K562 (cell line): ENCODE data around the gene PTPRC. TPM values are rescaled to one million over a fixed set of nuclear protein-coding genes. Genes with fewer than 3 reads are reported as not detected.

Source experiments
- ATAC-seq: fragments of 200-7000 bp; cut with Tn5 transposase; 3 replicates; pipeline ENCODE4 v1.9.1; 2020; ENCODE audit warnings: moderate library complexity
- BruUV-seq: library from RNA; stranded (reverse); fragments of 400-500 nt; replicated peaks from 2 replicates; lab custom pipeline; 2021; lab: Mats Ljungman, UMichigan
- CTCF ChIA-PET: fragments of 300-600 bp; formaldehyde crosslinking; extraction: SDS; loops from one replicate; lab custom pipeline; 2021; ENCODE audit warnings: low intra/inter-chr PET ratio; lab: Yijun Ruan, JAX
- POLR2A ChIA-PET: fragments of 300-600, 350-650 bp; sonication (Branson Sonifier 250); formaldehyde crosslinking; extraction: SDS; loops from one replicate; lab custom pipeline; 2021; ENCODE audit warnings: antibody characterized with exemption, inconsistent platforms; lab: Yijun Ruan, JAX
- DNase-seq, 4 experiments: peaks; one replicate each; pipeline versions ENCODE4 v3.0.0 to v3.0.0-alpha.2; 2011 to 2018; ENCODE audit warnings: low spot score in 3 of 4, mixed read lengths in 3 of 4; ENCODE audit errors: extremely low read depth in 1 of 4
- FAIRE-seq: peaks from 2 replicates; lab custom pipeline; 2011; peaks lifted over from hg19 to GRCh38; lab: Jason Lieb, UNC
- H2AFZ ChIP-seq: 2 replicates; pipeline ENCODE4 v1.6.0; 2011; ENCODE audit warnings: low read depth, low read length, control low read depth, inconsistent platforms
- H3K27ac ChIP-seq: fragments of 200-600 bp; 3 replicates; pipeline ENCODE4 v1.8.0; 2011; ENCODE audit warnings: low read depth, mild to moderate bottlenecking, control low read depth, inconsistent platforms, low read length, moderate library complexity, mixed read lengths; ENCODE audit errors: extremely low read depth
- H3K27me3 ChIP-seq, 2 experiments: fragments of 300-600 bp in 1 of 2; 2 replicates in 1 of 2; 3 replicates in 1 of 2; pipeline versions ENCODE4 v1.6.0 to v1.8.0; 2011; ENCODE audit warnings: inconsistent platforms in 2 of 2, low read length in 2 of 2, mild to moderate bottlenecking in 1 of 2, mixed read lengths in 1 of 2, moderate library complexity in 1 of 2; ENCODE audit not compliant: control insufficient read depth in 2 of 2, insufficient read depth in 2 of 2
- H3K36me3 ChIP-seq: fragments of 300-600 bp; 3 replicates; pipeline ENCODE4 v1.8.0; 2011; ENCODE audit warnings: mild to moderate bottlenecking, low read length, inconsistent platforms; ENCODE audit not compliant: control insufficient read depth, insufficient read depth
- H3K4me1 ChIP-seq, 2 experiments: fragments of 200-600 bp in 1 of 2; replicated peaks in 1 of 2; 2 replicates in 1 of 2; 3 replicates in 1 of 2; pipeline versions ENCODE4 v1.5.1 to v1.8.0; 2011; ENCODE audit warnings: inconsistent platforms in 2 of 2, low read length in 2 of 2, mild to moderate bottlenecking in 1 of 2, mixed read lengths in 1 of 2, moderate library complexity in 1 of 2; ENCODE audit not compliant: control insufficient read depth in 2 of 2, insufficient read depth in 2 of 2
- H3K4me2 ChIP-seq: 2 replicates; pipeline ENCODE4 v1.6.1; 2011; ENCODE audit warnings: low read length, control low read depth, inconsistent platforms, mixed read lengths; ENCODE audit not compliant: insufficient read depth
- H3K4me3 ChIP-seq: fragments of 200-600 bp; sonication (generic), shearing (Covaris generic); 2 replicates; pipeline ENCODE4 v1.5.1; 2016; ENCODE audit warnings: control low read depth, inconsistent platforms
- H3K79me2 ChIP-seq: fragments of 200-600 bp; 3 replicates; pipeline ENCODE4 v1.8.0; 2011; ENCODE audit warnings: low read length, inconsistent platforms; ENCODE audit not compliant: control insufficient read depth, insufficient read depth
- H3K9ac ChIP-seq, 2 experiments: 2 replicates each; pipeline versions ENCODE4 v1.6.0 to v1.6.1; 2011; ENCODE audit warnings: low read depth in 2 of 2, low read length in 2 of 2, control low read depth in 1 of 2, inconsistent platforms in 1 of 2, mild to moderate bottlenecking in 1 of 2, mixed read lengths in 1 of 2; ENCODE audit not compliant: insufficient read depth in 1 of 2
- H3K9me1 ChIP-seq: one replicate; pipeline ENCODE4 v1.6.0; 2011; ENCODE audit warnings: inconsistent platforms, mild to moderate bottlenecking, low read length, moderate library complexity; ENCODE audit not compliant: control insufficient read depth, insufficient read depth
- H3K9me3 ChIP-seq: replicated peaks from 2 replicates; pipeline ENCODE4 v1.5.1; 2011; ENCODE audit warnings: low read depth, low read length, inconsistent platforms; ENCODE audit not compliant: control insufficient read depth, insufficient read depth
- H4K20me1 ChIP-seq: replicated peaks from 2 replicates; pipeline ENCODE4 v1.6.1; 2011; ENCODE audit warnings: low read length, inconsistent platforms, mixed read lengths; ENCODE audit not compliant: control insufficient read depth, insufficient read depth
- BRCA1 ChIP-seq, 2 experiments: fragments of 450-650 bp in 1 of 2; sonication (generic) in 1 of 2; formaldehyde crosslinking in 1 of 2; IDR thresholded peaks; 2 replicates each; pipeline versions ENCODE4 v1.5.0 to v1.6.1; 2017 to 2020; ENCODE audit warnings: mild to moderate bottlenecking in 1 of 2, missing genetic modification reagents in 1 of 2
- CTBP1 ChIP-seq: fragments of 450-650 bp; IDR thresholded peaks from 2 replicates; pipeline ENCODE4 v1.6.1; 2016; ENCODE audit warnings: borderline replicate concordance
- HLTF ChIP-seq: fragments of 450-650 bp; IDR thresholded peaks from 2 replicates; pipeline ENCODE4 v1.6.1; 2016
- SREBF2 ChIP-seq: sonication (generic); formaldehyde crosslinking; IDR thresholded peaks from 2 replicates; pipeline ENCODE4 v1.4.0; 2020; ENCODE audit warnings: mild to moderate bottlenecking, missing genetic modification reagents
- ZNF217 ChIP-seq: sonication (generic); formaldehyde crosslinking; IDR thresholded peaks from 2 replicates; pipeline ENCODE4 v1.8.0; 2022; ENCODE audit warnings: mild to moderate bottlenecking, missing genetic modification reagents
- WGBS: fragments of 100-300 bp; shearing (Covaris generic); methylation state at CpG from one replicate; pipeline ENCODE4 v1.1.6; 2016; ENCODE audit warnings: low coverage, mixed read lengths; ENCODE audit not compliant: insufficient coverage; ENCODE audit errors: missing lambda C conversion rate; 5-methylcytosine and 5-hydroxymethylcytosine counted together
- in situ Hi-C: fragments of 300-500 bp; cut with MboI; formaldehyde crosslinking; loops from 4 replicates; pipeline ENCODE4 v1.15.0; 2018; ENCODE audit warnings: inconsistent platforms, mixed read lengths
- intact Hi-C: fragments of 100-400 bp; cut with micrococcal nuclease; formaldehyde crosslinking; loops from 2 replicates; pipeline ENCODE4 v1.14.2; 2022
- polyA plus RNA-seq, 8 experiments: library from polyadenylated mRNA; depleted of rRNA in 4 of 8; stranded (reverse) in 5 of 8; unstranded in 3 of 8; fragments of >200 nt; fragmentation: Nextera tagmentation in 2 of 8; fragmentation: Illumina TruSeq in 1 of 8; extraction: Ambion mirVana in 2 of 8; extraction: Trizol in 1 of 8; gene quantifications; 2 replicates each; pipeline versions ENCODE4 v1.2.1 to v1.2.3, GENCODE V29; 2011 to 2014; ENCODE audit warnings: inconsistent platforms in 1 of 8, missing spikeins in 1 of 8
- total RNA-seq, 7 experiments: library from RNA; depleted of rRNA in 6 of 7; stranded (reverse); fragments of >200 nt in 6 of 7; fragmentation: Illumina TruSeq in 2 of 7; extraction: Trizol in 2 of 7; gene quantifications; 2 replicates each; pipeline versions ENCODE4 v1.2.1 to v1.2.3, GENCODE V29; 2011 to 2021; ENCODE audit warnings: low replicate concordance in 1 of 7
- TF ChIP-seq, protein P1 (sequence below), 3 experiments: IDR thresholded peaks in 2 of 3; conservative IDR thresholded peaks in 1 of 3; 2 replicates each; pipeline ENCODE4 v1.5.1; 2011 to 2012; ENCODE audit warnings: low read length in 3 of 3, mild to moderate bottlenecking in 3 of 3, control low read depth in 2 of 3, improper control_type of control experiment in 1 of 3, inconsistent platforms in 1 of 3, low read depth in 1 of 3, mixed read lengths in 1 of 3, moderate library complexity in 1 of 3; ENCODE audit not compliant: insufficient read depth in 2 of 3
- TF ChIP-seq, protein P2 (sequence below): sonication (generic); formaldehyde crosslinking; IDR thresholded peaks from 2 replicates; pipeline ENCODE4 v1.8.1; 2023; ENCODE audit warnings: missing genetic modification reagents, mild to moderate bottlenecking, borderline replicate concordance

The PTPRC gene
- total and polyA plus RNA-seq, 9 of the 15 experiments (the other 6 are each of a cell fraction or from before 2014, with no cell fraction given): 7.1 to 107 (median 62.9) TPM

GRCh38 chr1:198601936-198602889, 36.6 kb upstream of the PTPRC start:
- Histone ChIP-seq H3K4me1 (peaks cover 9 to 44% of the 10 kb centered on the region in 2 experiments; a peak in 4 of 5 replicates), H3K36me3 (no peaks in the 10 kb centered on the region), H3K4me3 (no peak overlapping the region), H3K9ac (no peak overlapping the region), H3K27ac (no peak overlapping the region), H3K27me3 (no peaks in the 10 kb centered on the region), H3K4me2 (no peak overlapping the region), H2AFZ (peak overlapping the region; percentile 60; the same call in 1 of the 2 replicates), H3K9me3 (peaks cover 9% of the 10 kb centered on the region; the same call in 1 of the 2 replicates), H3K9me1 (no peaks in the 10 kb centered on the region), H4K20me1 (no peaks in the 10 kb centered on the region), H3K79me2 (peaks cover 9% of the 10 kb centered on the region; the same call in 2 of the 3 replicates)
- intact Hi-C loops (no loop called here), in situ Hi-C loops (no loop called here)
- FAIRE-seq (no peak), DNase-seq (peak in 1 of 4 experiments; percentile 38), ATAC-seq (no peak; the same call in 2 of the 3 replicates)
- BruUV-seq: no TSS peak
- CTCF ChIA-PET: no interaction called here
- POLR2A ChIA-PET: interaction anchor here (0.6 kb wide), 1 partner anchor 20 kb away, joined by 3 read pairs; no protein-coding TSS in a partner anchor
- 13% methylated on average over 2 of the region's 2 CpGs for WGBS
- no peak for TF ChIP-seq ZNF217
- 0 out of 2 replicates have a peak, but pooled peaks have one; percentile 22 for TF ChIP-seq SREBF2 (CRISPR knock-in tag)
- no peak for TF ChIP-seq BRCA1 (IDR thresholded peaks at IDR 0.05)
- TF ChIP-seq BRCA1 (CRISPR knock-in tag; IDR thresholded peaks at IDR 0.05): no peak
- TF ChIP-seq, protein P1, sequence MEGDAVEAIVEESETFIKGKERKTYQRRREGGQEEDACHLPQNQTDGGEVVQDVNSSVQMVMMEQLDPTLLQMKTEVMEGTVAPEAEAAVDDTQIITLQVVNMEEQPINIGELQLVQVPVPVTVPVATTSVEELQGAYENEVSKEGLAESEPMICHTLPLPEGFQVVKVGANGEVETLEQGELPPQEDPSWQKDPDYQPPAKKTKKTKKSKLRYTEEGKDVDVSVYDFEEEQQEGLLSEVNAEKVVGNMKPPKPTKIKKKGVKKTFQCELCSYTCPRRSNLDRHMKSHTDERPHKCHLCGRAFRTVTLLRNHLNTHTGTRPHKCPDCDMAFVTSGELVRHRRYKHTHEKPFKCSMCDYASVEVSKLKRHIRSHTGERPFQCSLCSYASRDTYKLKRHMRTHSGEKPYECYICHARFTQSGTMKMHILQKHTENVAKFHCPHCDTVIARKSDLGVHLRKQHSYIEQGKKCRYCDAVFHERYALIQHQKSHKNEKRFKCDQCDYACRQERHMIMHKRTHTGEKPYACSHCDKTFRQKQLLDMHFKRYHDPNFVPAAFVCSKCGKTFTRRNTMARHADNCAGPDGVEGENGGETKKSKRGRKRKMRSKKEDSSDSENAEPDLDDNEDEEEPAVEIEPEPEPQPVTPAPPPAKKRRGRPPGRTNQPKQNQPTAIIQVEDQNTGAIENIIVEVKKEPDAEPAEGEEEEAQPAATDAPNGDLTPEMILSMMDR (IDR thresholded peaks at IDR 0.05 in 2 of 3, conservative IDR thresholded peaks at IDR 0.05 in 1 of 3; ENCODE audit: insufficient read depth in 2 of 3, low read depth in 1 of 3, low read length in 3 of 3): peak in 1 of 3 experiments; percentile 22; a peak in 1 of 6 replicates
- no peak for TF ChIP-seq HLTF
- TF ChIP-seq CTBP1: no peak
- TF ChIP-seq, protein P2, sequence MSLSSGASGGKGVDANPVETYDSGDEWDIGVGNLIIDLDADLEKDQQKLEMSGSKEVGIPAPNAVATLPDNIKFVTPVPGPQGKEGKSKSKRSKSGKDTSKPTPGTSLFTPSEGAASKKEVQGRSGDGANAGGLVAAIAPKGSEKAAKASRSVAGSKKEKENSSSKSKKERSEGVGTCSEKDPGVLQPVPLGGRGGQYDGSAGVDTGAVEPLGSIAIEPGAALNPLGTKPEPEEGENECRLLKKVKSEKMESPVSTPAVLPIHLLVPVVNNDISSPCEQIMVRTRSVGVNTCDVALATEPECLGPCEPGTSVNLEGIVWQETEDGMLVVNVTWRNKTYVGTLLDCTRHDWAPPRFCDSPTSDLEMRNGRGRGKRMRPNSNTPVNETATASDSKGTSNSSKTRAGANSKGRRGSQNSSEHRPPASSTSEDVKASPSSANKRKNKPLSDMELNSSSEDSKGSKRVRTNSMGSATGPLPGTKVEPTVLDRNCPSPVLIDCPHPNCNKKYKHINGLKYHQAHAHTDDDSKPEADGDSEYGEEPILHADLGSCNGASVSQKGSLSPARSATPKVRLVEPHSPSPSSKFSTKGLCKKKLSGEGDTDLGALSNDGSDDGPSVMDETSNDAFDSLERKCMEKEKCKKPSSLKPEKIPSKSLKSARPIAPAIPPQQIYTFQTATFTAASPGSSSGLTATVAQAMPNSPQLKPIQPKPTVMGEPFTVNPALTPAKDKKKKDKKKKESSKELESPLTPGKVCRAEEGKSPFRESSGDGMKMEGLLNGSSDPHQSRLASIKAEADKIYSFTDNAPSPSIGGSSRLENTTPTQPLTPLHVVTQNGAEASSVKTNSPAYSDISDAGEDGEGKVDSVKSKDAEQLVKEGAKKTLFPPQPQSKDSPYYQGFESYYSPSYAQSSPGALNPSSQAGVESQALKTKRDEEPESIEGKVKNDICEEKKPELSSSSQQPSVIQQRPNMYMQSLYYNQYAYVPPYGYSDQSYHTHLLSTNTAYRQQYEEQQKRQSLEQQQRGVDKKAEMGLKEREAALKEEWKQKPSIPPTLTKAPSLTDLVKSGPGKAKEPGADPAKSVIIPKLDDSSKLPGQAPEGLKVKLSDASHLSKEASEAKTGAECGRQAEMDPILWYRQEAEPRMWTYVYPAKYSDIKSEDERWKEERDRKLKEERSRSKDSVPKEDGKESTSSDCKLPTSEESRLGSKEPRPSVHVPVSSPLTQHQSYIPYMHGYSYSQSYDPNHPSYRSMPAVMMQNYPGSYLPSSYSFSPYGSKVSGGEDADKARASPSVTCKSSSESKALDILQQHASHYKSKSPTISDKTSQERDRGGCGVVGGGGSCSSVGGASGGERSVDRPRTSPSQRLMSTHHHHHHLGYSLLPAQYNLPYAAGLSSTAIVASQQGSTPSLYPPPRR (CRISPR knock-in tag): no peak
